Activated T-cell treated with anti-CD3 and anti-CD28 coated beads for 24 hours (primary cell): ENCODE data around the gene ZCCHC8.

Source experiments
- DNase-seq: peaks from one replicate; pipeline ENCODE4 v3.0.0-alpha.2; 2020; ENCODE audit warnings: low read depth

ZCCHC8 gene

DNA sequence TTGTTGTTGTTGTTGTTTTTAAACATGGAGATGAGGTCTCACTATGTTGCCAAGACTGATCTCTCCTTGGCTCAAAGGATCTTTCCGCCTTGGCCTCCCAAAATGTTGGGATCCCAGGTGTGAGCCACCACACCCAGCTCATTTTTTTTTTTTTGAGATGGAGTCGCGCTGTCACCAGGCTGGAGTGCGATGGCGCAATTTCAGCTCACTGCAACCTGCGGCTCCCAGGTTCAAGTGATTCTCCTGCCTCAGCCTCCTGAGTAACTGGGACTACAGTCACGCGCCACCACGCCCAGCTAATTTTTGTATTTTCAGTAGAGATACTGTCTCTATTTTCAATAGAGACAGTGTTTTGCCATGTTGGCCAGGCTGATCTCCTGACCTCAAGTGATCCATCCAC lies 73.3 kb downstream of the ZCCHC8 start:
- no peak for DNase-seq

DNA sequence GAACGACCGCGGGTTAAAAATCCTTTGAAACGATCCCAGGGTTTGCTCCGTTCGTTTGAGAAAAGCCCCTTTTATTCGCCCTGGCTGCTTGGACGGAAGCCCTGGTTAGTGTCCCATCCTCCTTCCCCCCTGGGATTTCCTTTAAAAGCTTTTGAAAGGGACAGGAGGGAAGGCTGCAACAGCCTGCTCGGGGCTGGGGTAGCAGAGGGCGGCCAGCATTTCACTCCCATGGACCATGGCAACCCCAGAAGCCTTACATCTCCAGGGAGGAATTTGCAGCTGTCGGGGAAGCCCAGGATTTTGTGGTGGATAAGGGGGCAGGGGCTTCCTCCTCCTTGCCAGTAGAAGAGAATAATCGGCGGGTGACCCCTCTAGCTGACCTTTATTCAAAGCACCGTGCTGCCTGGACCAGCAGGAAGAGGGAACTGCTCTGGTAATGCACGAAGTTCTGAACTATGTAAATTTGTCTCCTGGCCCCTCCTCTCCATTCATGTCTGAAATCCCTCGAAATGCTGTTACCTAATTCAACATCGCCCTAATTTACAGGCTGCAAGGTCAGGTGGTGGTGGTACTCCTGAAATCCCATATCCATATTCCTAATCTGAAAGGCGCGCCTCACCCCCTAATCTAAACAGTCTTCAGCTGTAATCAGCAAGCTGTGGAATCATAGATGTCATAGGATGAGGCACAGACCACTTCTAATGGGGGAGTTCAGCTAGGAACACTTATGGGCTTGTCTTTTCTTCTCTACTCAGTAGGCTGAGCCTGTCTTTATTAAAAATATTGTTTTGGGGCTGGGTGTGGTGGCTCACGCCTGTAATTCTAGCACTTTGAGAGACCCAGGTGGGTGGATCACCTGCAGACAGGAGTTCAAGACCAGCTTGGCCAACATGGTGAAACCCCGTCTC lies 77.2 kb downstream of the ZCCHC8 start:
- no peak for DNase-seq

DNA sequence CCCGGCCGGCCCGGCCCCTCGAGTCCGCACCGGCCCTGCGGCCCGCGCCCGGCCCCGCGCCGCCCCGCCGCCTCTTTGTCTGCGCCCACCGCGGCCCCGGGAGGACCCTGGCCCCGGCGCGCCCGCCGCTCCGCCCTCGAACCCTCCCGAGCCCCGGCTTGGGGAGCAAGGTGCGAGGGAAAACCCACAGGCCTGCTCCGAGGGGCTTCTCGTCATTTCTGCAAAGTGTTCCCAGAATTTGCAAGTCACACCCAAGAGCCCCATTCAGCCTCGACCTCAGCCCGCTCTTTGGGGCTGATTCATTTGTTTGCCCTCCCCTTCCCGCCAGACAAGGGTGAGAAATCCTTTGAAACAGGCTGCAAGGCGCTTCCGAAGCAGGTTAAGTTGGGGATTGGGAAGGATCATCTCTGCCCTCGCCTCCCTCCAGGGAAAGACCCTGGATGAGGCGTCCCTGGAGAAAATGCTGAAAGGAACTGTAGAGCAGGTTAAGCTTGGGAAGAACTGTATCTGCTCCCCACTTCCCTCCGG lies 77.9 kb downstream of the ZCCHC8 start:
- peak; percentile 32 for DNase-seq

DNA sequence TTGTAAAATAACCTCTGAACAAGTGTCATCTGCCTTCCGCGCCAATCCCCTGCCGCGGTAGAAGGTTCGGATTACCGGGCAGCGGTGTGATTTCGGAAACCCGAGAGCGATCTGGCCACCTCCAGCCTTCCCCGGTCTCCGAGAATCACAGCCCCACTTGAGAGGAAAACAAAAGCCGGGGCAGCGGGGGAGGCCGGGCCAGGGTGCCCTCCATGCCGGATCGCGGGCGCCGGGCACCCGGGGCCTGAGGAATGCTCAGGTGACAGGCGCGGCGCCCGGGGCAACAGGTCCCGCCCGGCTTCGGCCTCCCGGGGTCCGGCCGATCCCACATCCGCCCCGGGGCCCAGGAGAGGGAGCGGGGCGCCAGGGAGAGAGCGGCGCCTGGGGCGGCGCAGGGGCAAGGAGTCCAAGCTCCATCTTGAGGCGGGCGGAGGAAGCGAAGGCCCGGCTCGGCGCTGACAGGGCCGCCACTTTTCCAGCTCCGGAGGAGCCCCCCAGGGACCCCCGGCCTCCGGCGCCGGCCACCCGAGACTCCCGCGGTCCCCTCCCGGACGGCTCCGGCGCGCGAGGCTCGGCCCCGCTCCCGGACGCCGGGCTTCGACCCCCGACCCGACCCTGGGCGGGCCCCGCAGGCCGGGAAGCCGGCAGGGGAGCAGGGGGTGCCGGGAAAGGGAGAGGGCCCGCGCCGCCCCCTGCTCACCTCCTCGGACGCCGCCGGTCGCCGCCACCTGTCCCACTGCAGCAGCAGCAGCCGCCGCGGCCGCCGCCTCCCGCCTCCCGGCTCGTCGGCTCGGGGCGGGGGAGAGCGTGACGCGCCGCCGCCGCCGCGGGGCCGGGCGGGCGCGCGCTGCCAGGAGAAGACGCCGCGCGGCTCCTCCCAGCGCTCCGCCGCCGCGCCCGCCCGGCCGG lies 78.7 kb downstream of the ZCCHC8 start, which contains the start of gene CLIP1:
Gene CLIP1, minus strand, starts transcription at position 849 of the 909 bp plus-strand sequence. CDS start 42,217 bp downstream, outside the sequence.
- peak; percentile 43 for DNase-seq
